Mammary epithelial cell (primary cell): Measurements from ENCODE around the gene RYR2.

ENCODE experiments used
- EZH2 ChIP-seq: IDR thresholded peaks from 2 replicates; pipeline ENCODE4 v1.6.1; 2012; ENCODE audit warnings: low read length, inconsistent platforms, borderline replicate concordance
- TF ChIP-seq, protein P1 (sequence below), 2 donors: IDR thresholded peaks in 1 of 2; conservative IDR thresholded peaks in 1 of 2; 2 replicates each; pipeline ENCODE4 v1.5.1; 2011 to 2012; ENCODE audit warnings: inconsistent platforms in 2 of 2, low read length in 2 of 2, mild to moderate bottlenecking in 2 of 2, control low read depth in 1 of 2, low read depth in 1 of 2; ENCODE audit not compliant: insufficient read depth in 1 of 2; ENCODE audit errors: extremely low read depth in 1 of 2

DNA sequence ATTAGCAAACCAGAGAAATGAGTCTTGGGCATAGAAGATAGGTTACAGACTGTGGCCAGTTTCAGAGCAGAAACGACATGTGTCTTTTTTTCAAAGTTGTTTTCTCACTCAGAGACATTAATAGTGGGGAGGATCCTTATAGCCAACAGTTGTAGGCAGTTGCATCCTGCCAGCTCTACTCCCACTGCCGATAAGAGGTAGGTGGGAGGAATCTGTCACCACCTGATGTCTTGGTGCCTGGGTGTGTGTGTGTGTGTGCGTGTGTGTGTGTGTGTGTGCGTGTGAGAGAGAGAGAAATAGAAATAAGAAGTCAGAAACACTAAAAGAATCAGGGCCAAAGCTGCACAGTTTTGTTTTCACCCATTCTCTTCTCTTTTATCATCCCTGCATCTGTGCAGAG is 629.3 kb downstream of the RYR2 start:
- TF ChIP-seq, protein P1, sequence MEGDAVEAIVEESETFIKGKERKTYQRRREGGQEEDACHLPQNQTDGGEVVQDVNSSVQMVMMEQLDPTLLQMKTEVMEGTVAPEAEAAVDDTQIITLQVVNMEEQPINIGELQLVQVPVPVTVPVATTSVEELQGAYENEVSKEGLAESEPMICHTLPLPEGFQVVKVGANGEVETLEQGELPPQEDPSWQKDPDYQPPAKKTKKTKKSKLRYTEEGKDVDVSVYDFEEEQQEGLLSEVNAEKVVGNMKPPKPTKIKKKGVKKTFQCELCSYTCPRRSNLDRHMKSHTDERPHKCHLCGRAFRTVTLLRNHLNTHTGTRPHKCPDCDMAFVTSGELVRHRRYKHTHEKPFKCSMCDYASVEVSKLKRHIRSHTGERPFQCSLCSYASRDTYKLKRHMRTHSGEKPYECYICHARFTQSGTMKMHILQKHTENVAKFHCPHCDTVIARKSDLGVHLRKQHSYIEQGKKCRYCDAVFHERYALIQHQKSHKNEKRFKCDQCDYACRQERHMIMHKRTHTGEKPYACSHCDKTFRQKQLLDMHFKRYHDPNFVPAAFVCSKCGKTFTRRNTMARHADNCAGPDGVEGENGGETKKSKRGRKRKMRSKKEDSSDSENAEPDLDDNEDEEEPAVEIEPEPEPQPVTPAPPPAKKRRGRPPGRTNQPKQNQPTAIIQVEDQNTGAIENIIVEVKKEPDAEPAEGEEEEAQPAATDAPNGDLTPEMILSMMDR (conservative IDR thresholded peaks at IDR 0.05 in 1 of 2, IDR thresholded peaks at IDR 0.05 in 1 of 2; ENCODE audit: extremely low read depth in 1 of 2, insufficient read depth in 1 of 2, low read depth in 1 of 2, low read length in 2 of 2): no peak
- no peak for TF ChIP-seq EZH2
